H1 (cell line): ENCODE data around the gene TSC22D1. TPM values are rescaled to one million over a fixed set of nuclear protein-coding genes. Genes with fewer than 3 reads are reported as not detected.

ENCODE experiments used
- CTCF ChIA-PET: fragments of 300-600 bp; sonication (Branson Sonifier 250); formaldehyde crosslinking; loops from one replicate; lab custom pipeline; 2021; ENCODE audit not compliant: partially characterized antibody; lab: Charles Lee
- POLR2A ChIA-PET: fragments of 300-600 bp; sonication (Branson Sonifier 250); formaldehyde crosslinking; loops from one replicate; lab custom pipeline; 2021; ENCODE audit warnings: inconsistent platforms; ENCODE audit not compliant: partially characterized antibody; lab: Charles Lee
- DNase-seq, 2 experiments: peaks; one replicate each; pipeline versions ENCODE4 v3.0.0 to v3.0.0-alpha.2; 2010 to 2022; ENCODE audit warnings: low spot score in 2 of 2, low read depth in 1 of 2, mixed read lengths in 1 of 2
- FAIRE-seq: peaks from 2 replicates; lab custom pipeline; 2011; peaks lifted over from hg19 to GRCh38; lab: Jason Lieb, UNC
- H2AFZ ChIP-seq: 2 replicates; pipeline ENCODE4 v1.8.1; 2012; ENCODE audit warnings: low read length, inconsistent platforms
- H2AK5ac ChIP-seq: 2 replicates; pipeline ENCODE4 v1.6.1; 2013; ENCODE audit warnings: low read depth, low read length
- H2BK120ac ChIP-seq: replicated peaks from 2 replicates; pipeline ENCODE3; 2013; ENCODE audit warnings: low read depth, low read length, inconsistent platforms
- H2BK12ac ChIP-seq: 2 replicates; pipeline ENCODE4 v1.6.1; 2013; ENCODE audit warnings: low read depth, low read length
- H2BK15ac ChIP-seq: 2 replicates; pipeline ENCODE4 v1.6.1; 2013; ENCODE audit warnings: low read length
- H2BK20ac ChIP-seq: 2 replicates; pipeline ENCODE4 v1.6.1; 2013; ENCODE audit warnings: low read length
- H2BK5ac ChIP-seq: 2 replicates; pipeline ENCODE4 v1.6.1; 2013; ENCODE audit warnings: low read depth, low read length
- H3K14ac ChIP-seq: 2 replicates; pipeline ENCODE4 v1.6.1; 2013; ENCODE audit warnings: inconsistent platforms; ENCODE audit not compliant: insufficient read length
- H3K18ac ChIP-seq: 2 replicates; pipeline ENCODE4 v1.6.1; 2013; ENCODE audit warnings: low read length; ENCODE audit errors: extremely low read depth
- H3K23ac ChIP-seq: 2 replicates; pipeline ENCODE4 v1.6.1; 2013; ENCODE audit warnings: inconsistent platforms; ENCODE audit not compliant: insufficient read length
- H3K23me2 ChIP-seq: 2 replicates; pipeline ENCODE4 v1.6.1; 2013; ENCODE audit warnings: low read depth, low read length
- H3K27ac ChIP-seq: 2 replicates; pipeline ENCODE4 v1.6.1; 2011; ENCODE audit warnings: low read depth, low read length, inconsistent platforms
- H3K27me3 ChIP-seq, 4 experiments: replicated peaks in 1 of 4; 1 replicate in 1 of 4; 2 replicates in 3 of 4; pipeline versions ENCODE4 v1.6.1 to v1.8.1; 2011 to 2013; ENCODE audit warnings: low read length in 3 of 4, mild to moderate bottlenecking in 3 of 4, inconsistent platforms in 2 of 4, mixed read lengths in 2 of 4, moderate library complexity in 1 of 4; ENCODE audit not compliant: control insufficient read depth in 3 of 4, insufficient read depth in 3 of 4; ENCODE audit errors: extremely low read depth in 1 of 4
- H3K36me3 ChIP-seq, 4 experiments: 2 replicates each; pipeline versions ENCODE4 v1.6.1 to v1.8.1; 2011 to 2013; ENCODE audit warnings: mild to moderate bottlenecking in 4 of 4, low read length in 3 of 4, moderate library complexity in 2 of 4, control low read depth in 1 of 4, inconsistent platforms in 1 of 4; ENCODE audit not compliant: insufficient read depth in 4 of 4, control insufficient read depth in 2 of 4
- H3K4ac ChIP-seq: replicated peaks from 2 replicates; pipeline ENCODE3; 2013; ENCODE audit warnings: low read length, low read depth, mixed read lengths, inconsistent platforms; ENCODE audit not compliant: insufficient read length
- H3K4me1 ChIP-seq, 4 experiments: replicated peaks in 1 of 4; 1 replicate in 1 of 4; 2 replicates in 3 of 4; pipeline versions ENCODE4 v1.6.1 to v1.8.1; 2011 to 2013; ENCODE audit warnings: low read length in 3 of 4, inconsistent platforms in 2 of 4, mixed read lengths in 1 of 4; ENCODE audit not compliant: insufficient read depth in 4 of 4, control insufficient read depth in 3 of 4
- H3K4me2 ChIP-seq, 2 experiments: 2 replicates each; pipeline versions ENCODE4 v1.6.1 to v1.8.1; 2011 to 2013; ENCODE audit warnings: low read depth in 2 of 2, low read length in 2 of 2, control low read depth in 1 of 2, inconsistent platforms in 1 of 2, mild to moderate bottlenecking in 1 of 2; ENCODE audit not compliant: insufficient read depth in 1 of 2
- H3K4me3 ChIP-seq, 4 experiments: fragments of 200-600, 300-600 bp in 1 of 4; sonication (generic), shearing (Covaris generic), sonication (Bioruptor Twin) in 1 of 4; 2 replicates each; pipeline versions ENCODE4 v1.5.1 to v1.8.1; 2011 to 2016; ENCODE audit warnings: low read length in 4 of 4, low read depth in 3 of 4, control low read depth in 2 of 4, inconsistent platforms in 2 of 4, mild to moderate bottlenecking in 2 of 4, mixed read lengths in 1 of 4, moderate library complexity in 1 of 4; ENCODE audit not compliant: insufficient read depth in 2 of 4; ENCODE audit errors: extremely low read depth in 1 of 4
- H3K56ac ChIP-seq: replicated peaks from 2 replicates; pipeline ENCODE3; 2013; ENCODE audit warnings: low read depth, mild to moderate bottlenecking, mixed read lengths, low read length, inconsistent platforms; ENCODE audit not compliant: insufficient read length
- H3K79me1 ChIP-seq: 2 replicates; pipeline ENCODE4 v1.6.1; 2013; ENCODE audit warnings: low read depth, low read length, control low read depth
- H3K79me2 ChIP-seq, 2 experiments: 2 replicates each; pipeline versions ENCODE4 v1.6.1 to v1.8.1; 2012 to 2013; ENCODE audit warnings: low read length in 2 of 2, mild to moderate bottlenecking in 2 of 2, inconsistent platforms in 1 of 2; ENCODE audit not compliant: insufficient read depth in 2 of 2, control insufficient read depth in 1 of 2
- H3K9ac ChIP-seq, 4 experiments: replicated peaks in 1 of 4; 1 replicate in 1 of 4; 2 replicates in 3 of 4; pipeline versions ENCODE4 v1.6.1 to v1.8.1; 2011 to 2013; ENCODE audit warnings: low read depth in 3 of 4, low read length in 3 of 4, control low read depth in 2 of 4, mild to moderate bottlenecking in 2 of 4, moderate library complexity in 2 of 4, inconsistent platforms in 1 of 4; ENCODE audit errors: extremely low read depth in 1 of 4
- H3K9me3 ChIP-seq, 2 experiments: 2 replicates each; pipeline versions ENCODE4 v1.6.1 to v1.8.1; 2012 to 2013; ENCODE audit warnings: mild to moderate bottlenecking in 2 of 2, moderate library complexity in 2 of 2, control low read depth in 1 of 2, inconsistent platforms in 1 of 2, low read depth in 1 of 2, low read length in 1 of 2, mixed read lengths in 1 of 2; ENCODE audit not compliant: insufficient read depth in 2 of 2
- H4K20me1 ChIP-seq, 2 experiments: replicated peaks in 1 of 2; 2 replicates each; pipeline versions ENCODE3 to v1.8.1; 2011 to 2013; ENCODE audit warnings: inconsistent platforms in 2 of 2, low read length in 2 of 2, mild to moderate bottlenecking in 1 of 2; ENCODE audit not compliant: insufficient read depth in 2 of 2, control insufficient read depth in 1 of 2
- H4K5ac ChIP-seq: 2 replicates; pipeline ENCODE4 v1.6.1; 2013; ENCODE audit warnings: low read length, low read depth, mixed read lengths, inconsistent platforms; ENCODE audit not compliant: insufficient read length
- H4K8ac ChIP-seq: 2 replicates; pipeline ENCODE4 v1.8.0; 2013; ENCODE audit warnings: mild to moderate bottlenecking, moderate library complexity, low read length, inconsistent platforms; ENCODE audit not compliant: insufficient read depth; ENCODE audit errors: extremely low read depth
- H4K91ac ChIP-seq: replicated peaks from 2 replicates; pipeline ENCODE3; 2013; ENCODE audit warnings: low read length, mixed read lengths, inconsistent platforms; ENCODE audit not compliant: insufficient read length
- ATF2 ChIP-seq: IDR thresholded peaks from 2 replicates; pipeline ENCODE4 v1.6.1; 2012; ENCODE audit warnings: low read length, inconsistent platforms
- BACH1 ChIP-seq: IDR thresholded peaks from 2 replicates; pipeline ENCODE4 v1.6.1; 2012; ENCODE audit warnings: low read length, improper control_type of control experiment
- CHD2 ChIP-seq: IDR thresholded peaks from 2 replicates; pipeline ENCODE4 v1.6.1; 2012; ENCODE audit warnings: low read length, improper control_type of control experiment
- FOSL1 ChIP-seq: IDR thresholded peaks from 2 replicates; pipeline ENCODE4 v1.6.1; 2011; ENCODE audit warnings: mild to moderate bottlenecking, low read depth, low read length, moderate library complexity; ENCODE audit not compliant: insufficient read depth
- GABPA ChIP-seq: IDR thresholded peaks from 2 replicates; pipeline ENCODE4 v1.6.1; 2011; ENCODE audit warnings: mild to moderate bottlenecking, low read length, moderate library complexity, borderline replicate concordance; ENCODE audit not compliant: insufficient read depth
- KDM1A ChIP-seq: fragments of 200-600, 300-600 bp; sonication (generic); IDR thresholded peaks from 2 replicates; pipeline ENCODE4 v1.7.1; 2016; ENCODE audit warnings: mild to moderate bottlenecking, low read length, borderline replicate concordance
- NANOG ChIP-seq: IDR thresholded peaks from 2 replicates; pipeline ENCODE4 v1.6.1; 2011; ENCODE audit warnings: low read length, low read depth, mild to moderate bottlenecking, inconsistent platforms; ENCODE audit not compliant: insufficient read depth, poor library complexity, severe bottlenecking
- POLR2A ChIP-seq, 2 experiments: IDR thresholded peaks; 1 replicate in 1 of 2; 2 replicates in 1 of 2; pipeline ENCODE4 v1.6.1; 2011; ENCODE audit warnings: low read depth in 2 of 2, low read length in 2 of 2, mild to moderate bottlenecking in 2 of 2; ENCODE audit errors: control extremely low read depth in 1 of 2
- POU5F1 ChIP-seq: IDR thresholded peaks from 2 replicates; pipeline ENCODE4 v1.6.1; 2011; ENCODE audit warnings: low read depth, mild to moderate bottlenecking, low read length, moderate library complexity
- SAP30 ChIP-seq: fragments of 300-600 bp; sonication (generic); IDR thresholded peaks from 2 replicates; pipeline ENCODE4 v1.7.1; 2012; ENCODE audit warnings: low read length, moderate library complexity, mild to moderate bottlenecking, inconsistent platforms; ENCODE audit not compliant: insufficient read depth, insufficient replicate concordance
- SIRT6 ChIP-seq: IDR thresholded peaks from one replicate; pipeline ENCODE4 v1.7.1; 2012; ENCODE audit warnings: low read length, inconsistent platforms
- TAF7 ChIP-seq: optimal IDR thresholded peaks from 2 replicates; pipeline ENCODE3; 2011; ENCODE audit warnings: low read depth, mild to moderate bottlenecking, inconsistent platforms, low read length, moderate library complexity, borderline replicate concordance
- WGBS, 2 experiments: shearing (Covaris generic) in 1 of 2; methylation state at CpG; one replicate each; pipeline versions ENCODE4 v1.1.6 to v1.1.7; 2013 to 2015; ENCODE audit warnings: low lambda C conversion rate in 2 of 2, mixed read lengths in 2 of 2, inconsistent platforms in 1 of 2, low coverage in 1 of 2, missing lambda C conversion rate in 1 of 2; ENCODE audit not compliant: insufficient replicate concordance in 2 of 2, insufficient coverage in 1 of 2, insufficient read length in 1 of 2; ENCODE audit errors: extremely low coverage in 1 of 2, missing lambda C conversion rate in 1 of 2; 5-methylcytosine and 5-hydroxymethylcytosine counted together
- polyA plus RNA-seq, 7 experiments: library from polyadenylated mRNA; depleted of rRNA in 3 of 7; stranded (reverse) in 5 of 7; unstranded in 2 of 7; fragments of >200 nt in 5 of 7; fragments of 200-250 nt in 2 of 7; gene quantifications; 1 replicate in 5 of 7; 2 replicates in 1 of 7; 4 replicates in 1 of 7; pipeline versions ENCODE4 v1.2.1 to v1.2.3, GENCODE V29; 2011 to 2013; ENCODE audit warnings: missing spikeins in 2 of 7, mixed read lengths in 2 of 7
- total RNA-seq: library from RNA; stranded (reverse); fragmentation: NEBNext Ultra II Directional; extraction: Animal tissue kit (Norgen Biotek cat#: 25700); gene quantifications from 2 replicates; pipeline ENCODE4 v1.2.1, GENCODE V29; 2021

The TSC22D1 gene
- total and polyA plus RNA-seq, 2 of the 8 experiments (the other 6 are each of a cell fraction or from before 2014, with no cell fraction given) = 52.6 to 80.9 TPM

GRCh38 chr13:44415815-44416214 lies 160.3 kb downstream of the TSC22D1 start:
- Histone ChIP-seq H3K27ac (no peak overlapping the region), H4K5ac (no peak overlapping the region), H3K56ac (no peak overlapping the region), H2BK120ac (no peak overlapping the region), H2BK15ac (no peak overlapping the region), H3K4ac (no peak overlapping the region), H2BK20ac (peak overlapping the region; percentile 29; the same call in 1 of the 2 replicates), H3K27me3 (no peaks in the 10 kb centered on the region), H4K8ac (no peak overlapping the region), H4K91ac (peak overlapping the region; percentile 83), H3K4me2 (peak overlapping the region; percentile 5 to 51; a peak in 2 of 4 replicates), H3K4me3 (no peak overlapping the region), H3K23ac (no peak overlapping the region), H3K14ac (no peak overlapping the region), H2BK5ac (peak overlapping the region; percentile 31; the same call in 1 of the 2 replicates), H3K9ac (no peak overlapping the region), H3K79me1 (no peaks in the 10 kb centered on the region), H2AK5ac (no peak overlapping the region), H3K23me2 (no peaks in the 10 kb centered on the region), H3K9me3 (no peaks in the 10 kb centered on the region; a peak in 1 of 4 replicates), H3K36me3 (no peaks in the 10 kb centered on the region), H3K4me1 (peaks cover 8 to 18% (median 12%) of the 10 kb centered on the region in 4 experiments), H2BK12ac (peak overlapping the region; percentile 68; the same call in 1 of the 2 replicates), H2AFZ (peak overlapping the region; percentile 79), H3K79me2 (no peaks in the 10 kb centered on the region), H3K18ac (peak overlapping the region; percentile 11; the same call in 1 of the 2 replicates), H4K20me1 (no peaks in the 10 kb centered on the region)
- FAIRE-seq = no peak
- 51% methylated on average over 15 of the region's 15 CpGs; no CpG with 5 or more reads in 1 of the 2 experiments for WGBS, 2 experiments
- no peak for DNase-seq
- ChIA-PET CTCF (interaction anchor here (0.6 to 1.8 kb wide), 11 partner anchors 9 to 224 kb away, joined by 3 to 7 read pairs (median 3); no protein-coding TSS in a partner anchor), POLR2A (interaction anchor here (0.8 to 5.9 kb wide), 7 partner anchors 9 to 43 kb away, joined by 3 to 74 read pairs (median 6); no protein-coding TSS in a partner anchor)
- TF ChIP-seq SIRT6 = no peak
- TF ChIP-seq NANOG = no peak
- TF ChIP-seq POLR2A (IDR thresholded peaks at IDR 0.05; ENCODE audit: control extremely low read depth in 1 of 2, low read depth in 2 of 2, low read length in 2 of 2) = no peak
- no peak for TF ChIP-seq POU5F1
- no peak for TF ChIP-seq SAP30
- no peak for TF ChIP-seq KDM1A
- TF ChIP-seq CHD2 = no peak
- no peak for TF ChIP-seq BACH1
- no peak for TF ChIP-seq FOSL1
- TF ChIP-seq TAF7 = no peak
- no peak for TF ChIP-seq ATF2
- TF ChIP-seq GABPA = no peak
